Smooth muscle cell (in vitro differentiated cells): ENCODE measurements around the gene HIVEP3. TPM values are rescaled to one million over a fixed set of nuclear protein-coding genes. Genes with fewer than 3 reads are reported as not detected.

ENCODE experiments used
- DNase-seq: peaks from one replicate; lab custom pipeline; 2025; ENCODE audit not compliant: unreplicated experiment; lab: John Stamatoyannopoulos, UW
- H2AFZ ChIP-seq: fragments of 200-600 bp; sonication (generic); 2 replicates; pipeline ENCODE4 v1.6.0; 2016; ENCODE audit warnings: antibody characterized with exemption, low read depth, mild to moderate bottlenecking
- H3F3A ChIP-seq: fragments of 200-600 bp; sonication (generic); 2 replicates; pipeline ENCODE4 v1.6.0; 2017; ENCODE audit warnings: antibody characterized with exemption, low read depth
- H3K27ac ChIP-seq: fragments of 200-600 bp; sonication (generic); 2 replicates; pipeline ENCODE4 v1.5.1; 2016; ENCODE audit warnings: low read depth, mild to moderate bottlenecking
- H3K27me3 ChIP-seq: fragments of 200-600 bp; sonication (generic); 2 replicates; pipeline ENCODE4 v1.6.1; 2016; ENCODE audit warnings: low read depth, mild to moderate bottlenecking
- H3K36me3 ChIP-seq: fragments of 200-600 bp; sonication (generic); 2 replicates; pipeline ENCODE4 v1.5.1; 2016; ENCODE audit warnings: low read depth
- H3K4me1 ChIP-seq: fragments of 200-600 bp; sonication (generic); 2 replicates; pipeline ENCODE4 v1.5.1; 2016; ENCODE audit warnings: low read depth
- H3K4me2 ChIP-seq: fragments of 200-600 bp; sonication (generic); 2 replicates; pipeline ENCODE4 v1.6.0; 2016; ENCODE audit warnings: mild to moderate bottlenecking
- H3K4me3 ChIP-seq: fragments of 200-600 bp; sonication (generic); 2 replicates; pipeline ENCODE4 v1.5.1; 2016; ENCODE audit warnings: mild to moderate bottlenecking
- H3K79me2 ChIP-seq: fragments of 200-600 bp; sonication (generic); 2 replicates; pipeline ENCODE4 v1.6.0; 2016; ENCODE audit warnings: low read depth, mild to moderate bottlenecking
- H3K9ac ChIP-seq: fragments of 200-600 bp; sonication (generic); 2 replicates; pipeline ENCODE4 v1.6.0; 2016; ENCODE audit warnings: low read depth
- H3K9me3 ChIP-seq: fragments of 200-600 bp; sonication (generic); replicated peaks from 2 replicates; pipeline ENCODE4 v1.5.1; 2016; ENCODE audit warnings: low read depth
- H4K20me1 ChIP-seq: fragments of 200-600 bp; sonication (generic); 2 replicates; pipeline ENCODE4 v1.6.0; 2016; ENCODE audit warnings: low read depth
- CTCF ChIP-seq: fragments of 200-600 bp; sonication (generic); IDR thresholded peaks from 2 replicates; pipeline ENCODE4 v1.5.1; 2017; ENCODE audit warnings: borderline replicate concordance, mild to moderate bottlenecking, antibody characterized with exemption; ENCODE audit not compliant: insufficient read depth, poor library complexity, severe bottlenecking
- WGBS: methylation state at CpG from one replicate; pipeline ENCODE4 v1.1.7; 2016; ENCODE audit warnings: low lambda C conversion rate; 5-methylcytosine and 5-hydroxymethylcytosine counted together
- polyA plus RNA-seq: library from polyadenylated mRNA; unstranded; fragments of >200 nt; fragmentation: Nextera tagmentation; extraction: Ambion mirVana; gene quantifications from 2 replicates; pipeline ENCODE4 v1.2.1, GENCODE V29; 2016
- total RNA-seq: library from RNA; depleted of rRNA; stranded (reverse); fragments of >200 nt; gene quantifications from 2 replicates; pipeline ENCODE4 v1.2.3, GENCODE V29; 2014

Gene HIVEP3
- total and polyA plus RNA-seq, 2 experiments from 2014 or later, result 2.1 to 6.4 TPM

- H3K36me3 ChIP-seq, result no peaks in the 10 kb centered on the region
- peaks cover 6% of the 10 kb centered on the region for H3F3A ChIP-seq
- H4K20me1 ChIP-seq, result no peaks in the 10 kb centered on the region
- no peak overlapping the region for H3K4me3 ChIP-seq
- H3K4me1 ChIP-seq, result no peaks in the 10 kb centered on the region
- H2AFZ ChIP-seq, result no peak overlapping the region
- no peak for TF ChIP-seq CTCF
- H3K27ac ChIP-seq, result no peak overlapping the region
- H3K9ac ChIP-seq, result no peak overlapping the region
- no peak for DNase-seq
- H3K9me3 ChIP-seq, result no peaks in the 10 kb centered on the region
- H3K27me3 ChIP-seq, result no peaks in the 10 kb centered on the region
- no peak overlapping the region for H3K4me2 ChIP-seq
- H3K79me2 ChIP-seq, result no peaks in the 10 kb centered on the region
- WGBS, result 93% methylated on average over 7 of the region's 7 CpGs
Measured at GRCh38 chr1:41848216-41848952, 70.3 kb downstream of the HIVEP3 start.

GRCh38 chr1:41847733-41848132 is 71.0 kb downstream of the HIVEP3 start:
- Histone ChIP-seq H3K4me1 (peaks cover 5% of the 10 kb centered on the region), H2AFZ (no peak overlapping the region)
- WGBS, result 95% methylated on average over 2 of the region's 2 CpGs

GRCh38 chr1:41846625-41847405 is 71.9 kb downstream of the HIVEP3 start:
- Histone ChIP-seq H3K27me3 (no peaks in the 10 kb centered on the region), H3K4me2 (peak overlapping the region; percentile 62), H3K27ac (no peak overlapping the region), H3K36me3 (no peaks in the 10 kb centered on the region), H4K20me1 (no peaks in the 10 kb centered on the region), H2AFZ (no peak overlapping the region), H3K79me2 (no peaks in the 10 kb centered on the region), H3K4me1 (peaks cover 5% of the 10 kb centered on the region), H3K4me3 (no peak overlapping the region), H3K9me3 (no peaks in the 10 kb centered on the region), H3F3A (peaks cover 17% of the 10 kb centered on the region), H3K9ac (no peak overlapping the region)
- no peak for TF ChIP-seq CTCF
- 72% methylated on average over 3 of the region's 3 CpGs for WGBS
- no peak for DNase-seq

More at GRCh38 chr1:41847733-41848132, 71.0 kb downstream of the HIVEP3 start:
- Histone ChIP-seq H3K9me3 (no peaks in the 10 kb centered on the region), H3K4me2 (no peak overlapping the region), H4K20me1 (no peaks in the 10 kb centered on the region), H3K27me3 (no peaks in the 10 kb centered on the region), H3F3A (peaks cover 12% of the 10 kb centered on the region), H3K36me3 (no peaks in the 10 kb centered on the region), H3K9ac (no peak overlapping the region), H3K27ac (no peak overlapping the region), H3K4me3 (no peak overlapping the region), H3K79me2 (no peaks in the 10 kb centered on the region)
- TF ChIP-seq CTCF, result no peak
- no peak for DNase-seq
